WTC11 (cell line): ENCODE results near the gene SMAP1.

Experiments used
- ATF3 ChIP-seq: sonication (generic); formaldehyde crosslinking; conservative IDR thresholded peaks from 2 replicates; pipeline ENCODE4 v1.8.1; 2022; ENCODE audit warnings: mild to moderate bottlenecking, missing genetic modification reagents
- CTCF ChIP-seq: fragments of 200-600 bp; IDR thresholded peaks from 2 replicates; pipeline ENCODE4 v1.8.0; 2022; ENCODE audit warnings: antibody characterized with exemption
- ZNF138 ChIP-seq: sonication (generic); formaldehyde crosslinking; conservative IDR thresholded peaks from 2 replicates; pipeline ENCODE4 v1.8.1; 2022; ENCODE audit warnings: mild to moderate bottlenecking, moderate library complexity, missing genetic modification reagents
- ZNF423 ChIP-seq: fragments of 250-450 bp; sonication (Bioruptor Pico); IDR thresholded peaks from 2 replicates; pipeline ENCODE4 v2.1.2; 2022; ENCODE audit warnings: mild to moderate bottlenecking, moderate library complexity
- TF ChIP-seq, protein P1 (sequence below): sonication (generic); formaldehyde crosslinking; IDR thresholded peaks from 2 replicates; pipeline ENCODE4 v1.8.0; 2023; ENCODE audit warnings: missing genetic modification reagents

DNA sequence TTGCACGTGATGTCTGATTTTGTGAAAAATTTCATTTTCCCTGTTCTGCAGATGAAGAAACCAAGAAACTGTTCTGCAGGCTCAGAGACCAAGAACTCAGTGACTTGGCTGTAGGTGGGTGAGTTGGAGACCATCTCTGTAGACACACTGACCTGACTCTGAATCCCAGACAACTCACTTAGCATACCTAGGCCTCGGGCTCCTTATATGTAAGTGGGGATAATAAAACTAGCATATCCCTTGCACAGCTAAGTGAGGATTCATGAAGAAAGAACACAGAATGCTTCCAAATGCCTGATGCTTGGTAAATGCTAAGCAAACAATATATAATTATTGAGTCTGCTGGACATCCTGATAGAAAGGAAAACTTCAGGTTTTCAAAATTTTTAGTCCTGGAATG, 218.4 kb downstream of the SMAP1 start:
- TF ChIP-seq CTCF: no peak
- TF ChIP-seq, protein P1, sequence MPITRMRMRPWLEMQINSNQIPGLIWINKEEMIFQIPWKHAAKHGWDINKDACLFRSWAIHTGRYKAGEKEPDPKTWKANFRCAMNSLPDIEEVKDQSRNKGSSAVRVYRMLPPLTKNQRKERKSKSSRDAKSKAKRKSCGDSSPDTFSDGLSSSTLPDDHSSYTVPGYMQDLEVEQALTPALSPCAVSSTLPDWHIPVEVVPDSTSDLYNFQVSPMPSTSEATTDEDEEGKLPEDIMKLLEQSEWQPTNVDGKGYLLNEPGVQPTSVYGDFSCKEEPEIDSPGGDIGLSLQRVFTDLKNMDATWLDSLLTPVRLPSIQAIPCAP (CRISPR knock-in tag): no peak
- TF ChIP-seq ZNF423 (CRISPR knock-in tag): no peak
- TF ChIP-seq ZNF138: no peak
- TF ChIP-seq ATF3 (CRISPR knock-in tag): no peak
